AG04449 (cell line): ENCODE data around the gene RALGPS1.

ENCODE experiments used
- CTCF ChIA-PET: fragments of 350-600 bp; formaldehyde crosslinking; extraction: SDS; loops from one replicate; lab custom pipeline; 2021; ENCODE audit warnings: antibody characterized with exemption; lab: Yijun Ruan, JAX
- POLR2A ChIA-PET: fragments of 400-600, 350-600 bp; formaldehyde crosslinking; extraction: SDS; loops from one replicate; lab custom pipeline; 2020; ENCODE audit warnings: antibody characterized with exemption, inconsistent platforms; lab: Yijun Ruan, JAX
- DNase-seq: peaks from one replicate; pipeline ENCODE4 v3.0.0-alpha.2; 2010; ENCODE audit warnings: low read depth, low spot score
- H3K4me3 ChIP-seq: 2 replicates; pipeline ENCODE4 v1.5.1; 2011; ENCODE audit warnings: low read depth, mild to moderate bottlenecking, control low read depth, low read length
- CTCF ChIP-seq: IDR thresholded peaks from one replicate; pipeline ENCODE4 v1.5.1; 2011; ENCODE audit warnings: mild to moderate bottlenecking, moderate library complexity, low read length, control low read depth, inconsistent platforms; ENCODE audit not compliant: insufficient read depth; ENCODE audit errors: missing control alignments

The RALGPS1 gene

GRCh38 chr9:127107171-127107928, 192.8 kb downstream of the RALGPS1 start:
- DNase-seq: no peak
- CTCF ChIA-PET: interaction anchor here (0.8 to 2.6 kb wide), 2 partner anchors 11 to 91 kb away, joined by 3 to 8 read pairs; no protein-coding TSS in a partner anchor
- no peak overlapping the region for H3K4me3 ChIP-seq
- TF ChIP-seq CTCF: no peak
- POLR2A ChIA-PET: interaction anchor here (0.6 to 0.7 kb wide), 2 partner anchors 74 to 129 kb away, joined by 3 read pairs; no protein-coding TSS in a partner anchor

GRCh38 chr9:127107929-127108876, 193.6 kb downstream of the RALGPS1 start:
- DNase-seq: no peak
- ChIA-PET POLR2A (interaction anchor here (0.7 kb wide), 1 partner anchor 130 kb away, joined by 3 read pairs; no protein-coding TSS in a partner anchor), CTCF (interaction anchor here (2.6 kb wide), 1 partner anchor 90 kb away, joined by 8 read pairs; no protein-coding TSS in a partner anchor)
- no peak overlapping the region for H3K4me3 ChIP-seq
- no peak for TF ChIP-seq CTCF

- ChIA-PET POLR2A (no interaction called here), CTCF (interaction anchor here (1.3 kb wide), 1 partner anchor 18 kb away, joined by 3 read pairs; no protein-coding TSS in a partner anchor)
- TF ChIP-seq CTCF: no peak
- no peak for DNase-seq
- H3K4me3 ChIP-seq: no peak overlapping the region
These were observed 194.7 kb downstream of the RALGPS1 start for GRCh38 chr9:127109212-127109711.

GRCh38 chr9:127112056-127112455, 197.5 kb downstream of the RALGPS1 start:
- ChIA-PET POLR2A (no interaction called here), CTCF (interaction anchor here (0.6 to 1.0 kb wide), 3 partner anchors 146 to 171 kb away, joined by 3 read pairs; no protein-coding TSS in a partner anchor)
- no peak for DNase-seq
- H3K4me3 ChIP-seq: no peak overlapping the region
- no peak for TF ChIP-seq CTCF

GRCh38 chr9:127112735-127113161, 198.2 kb downstream of the RALGPS1 start:
- DNase-seq: no peak
- H3K4me3 ChIP-seq: no peak overlapping the region
- ChIA-PET POLR2A (no interaction called here), CTCF (interaction anchor here (0.6 to 0.7 kb wide), 2 partner anchors 146 to 148 kb away, joined by 3 read pairs; no protein-coding TSS in a partner anchor)
- TF ChIP-seq CTCF: no peak
